Suprapubic skin (tissue), 3 donors: ENCODE data around the gene CHD2.

Source experiments
- CTCF ChIP-seq, 2 donors: fragments of 200-600 bp in 1 of 2; fragments of 450-650 bp in 1 of 2; sonication (generic) in 1 of 2; IDR thresholded peaks; one replicate each; pipeline ENCODE4 v1.5.1; 2016 to 2019; ENCODE audit warnings: antibody characterized with exemption in 2 of 2, mild to moderate bottlenecking in 1 of 2, moderate library complexity in 1 of 2
- EP300 ChIP-seq: sonication (generic); formaldehyde crosslinking; IDR thresholded peaks from one replicate; pipeline ENCODE4 v1.6.1; 2017; ENCODE audit warnings: antibody characterized with exemption

GRCh38 chr15:93028632-93029213 lies 128.6 kb downstream of the CHD2 start:
- TF ChIP-seq CTCF (IDR thresholded peaks at IDR 0.05) (no peak), EP300 (peak; percentile 37)
